GM12878 (cell line): ENCODE results near the gene GALNTL6. TPM values are rescaled to one million over a fixed set of nuclear protein-coding genes. Genes with fewer than 3 reads are reported as not detected.

Source experiments
- ATAC-seq: fragments of 200-7000 bp; cut with Tn5 transposase; 3 replicates; pipeline ENCODE4 v1.9.1; 2020; ENCODE audit warnings: mild to moderate bottlenecking, moderate library complexity
- BruUV-seq: library from RNA; stranded (reverse); fragments of 400-500 nt; replicated peaks from 2 replicates; lab custom pipeline; 2021; lab: Mats Ljungman, UMichigan
- CTCF ChIA-PET: fragments of 300-600 bp; sonication (Branson Sonifier 250); formaldehyde crosslinking; extraction: SDS; loops from one replicate; lab custom pipeline; 2021; ENCODE audit warnings: inconsistent platforms; lab: Yijun Ruan, JAX
- POLR2A ChIA-PET: fragments of 350-600 bp; formaldehyde crosslinking; extraction: SDS; loops from one replicate; lab custom pipeline; 2021; ENCODE audit warnings: inconsistent platforms; lab: Charles Lee
- RAD21 ChIA-PET: fragments of 300-600 bp; sonication (Branson Sonifier 250); formaldehyde crosslinking; loops from one replicate; lab custom pipeline; 2023; ENCODE audit warnings: antibody characterized with exemption; ENCODE audit not compliant: unreplicated experiment; lab: Charles Lee
- SMC1A ChIA-PET: fragments of 300-600 bp; sonication (Branson Sonifier 250); formaldehyde crosslinking; loops from one replicate; lab custom pipeline; 2023; ENCODE audit not compliant: unreplicated experiment, uncharacterized antibody; lab: Charles Lee
- DNase-seq: peaks from one replicate; pipeline ENCODE4 v3.0.0-alpha.2; 2011; ENCODE audit warnings: low read depth, low spot score
- FAIRE-seq: peaks from 3 replicates; lab custom pipeline; 2011; peaks lifted over from hg19 to GRCh38; lab: Jason Lieb, UNC
- H2AFZ ChIP-seq: 2 replicates; pipeline ENCODE4 v1.6.0; 2011; ENCODE audit warnings: low read depth, low read length, control low read depth; ENCODE audit not compliant: control insufficient read depth
- H3K27ac ChIP-seq: 2 replicates; pipeline ENCODE4 v1.5.1; 2011; ENCODE audit warnings: control low read depth; ENCODE audit not compliant: control insufficient read depth, insufficient read depth
- H3K27me3 ChIP-seq, 2 experiments: replicated peaks in 1 of 2; 2 replicates each; pipeline versions ENCODE4 v1.6.0 to v1.6.1; 2011; ENCODE audit warnings: low read length in 1 of 2; ENCODE audit not compliant: control insufficient read depth in 2 of 2, insufficient read depth in 2 of 2
- H3K36me3 ChIP-seq, 2 experiments: 2 replicates each; pipeline ENCODE4 v1.5.1; 2011; ENCODE audit warnings: low read length in 1 of 2; ENCODE audit not compliant: control insufficient read depth in 2 of 2, insufficient read depth in 2 of 2
- H3K4me1 ChIP-seq: 2 replicates; pipeline ENCODE4 v1.6.1; 2011; ENCODE audit warnings: mild to moderate bottlenecking, low read length, moderate library complexity, mixed read lengths; ENCODE audit not compliant: control insufficient read depth, insufficient read depth
- H3K4me2 ChIP-seq: 2 replicates; pipeline ENCODE4 v1.6.0; 2011; ENCODE audit warnings: control low read depth; ENCODE audit not compliant: control insufficient read depth, insufficient read depth
- H3K4me3 ChIP-seq: fragments of 200-600 bp; sonication (generic); 2 replicates; pipeline ENCODE4 v1.5.1; 2016
- H3K79me2 ChIP-seq: 2 replicates; pipeline ENCODE4 v1.6.0; 2011; ENCODE audit warnings: low read length; ENCODE audit not compliant: control insufficient read depth, insufficient read depth
- H3K9ac ChIP-seq: 2 replicates; pipeline ENCODE4 v1.8.0; 2011; ENCODE audit warnings: low read length, control low read depth, mixed read lengths; ENCODE audit not compliant: control insufficient read depth, insufficient read depth
- H3K9me3 ChIP-seq: replicated peaks from 3 replicates; pipeline ENCODE4 v1.5.1; 2011; ENCODE audit warnings: mild to moderate bottlenecking, low read length; ENCODE audit not compliant: control insufficient read depth, insufficient read depth
- H4K20me1 ChIP-seq: 2 replicates; pipeline ENCODE4 v1.6.0; 2011; ENCODE audit not compliant: control insufficient read depth, insufficient read depth
- EGR1 ChIP-seq, 2 experiments: IDR thresholded peaks; 1 replicate in 1 of 2; 2 replicates in 1 of 2; pipeline ENCODE4 v1.6.1; 2011 to 2012; ENCODE audit warnings: low read depth in 2 of 2, low read length in 2 of 2, borderline replicate concordance in 1 of 2, mild to moderate bottlenecking in 1 of 2, moderate library complexity in 1 of 2
- GATAD2B ChIP-seq: fragments of 450-650 bp; conservative IDR thresholded peaks from 2 replicates; pipeline ENCODE4 v1.6.1; 2017; ENCODE audit warnings: low read depth, mild to moderate bottlenecking, moderate library complexity
- IKZF2 ChIP-seq, 2 experiments: fragments of 450-650 bp; IDR thresholded peaks; 2 replicates each; pipeline ENCODE4 v1.6.1; 2017; ENCODE audit warnings: mild to moderate bottlenecking in 2 of 2, moderate library complexity in 2 of 2
- JUNB ChIP-seq: IDR thresholded peaks from 2 replicates; pipeline ENCODE4 v1.6.1; 2016; ENCODE audit warnings: antibody characterized with exemption, mild to moderate bottlenecking
- MTA2 ChIP-seq: fragments of 450-650 bp; IDR thresholded peaks from 2 replicates; pipeline ENCODE4 v1.6.1; 2016; ENCODE audit warnings: low read depth, mild to moderate bottlenecking, moderate library complexity
- MYC ChIP-seq: IDR thresholded peaks from 2 replicates; pipeline ENCODE4 v1.6.1; 2011; ENCODE audit warnings: mild to moderate bottlenecking, low read length, moderate library complexity, inconsistent platforms; ENCODE audit not compliant: insufficient read depth, insufficient replicate concordance, insufficient read length, severe bottlenecking
- RFX5 ChIP-seq: IDR thresholded peaks from 2 replicates; pipeline ENCODE4 v1.6.1; 2011; ENCODE audit warnings: low read depth, low read length, improper control_type of control experiment
- TAF1 ChIP-seq: IDR thresholded peaks from 2 replicates; pipeline ENCODE4 v1.6.1; 2011; ENCODE audit warnings: mild to moderate bottlenecking, low read depth, low read length, borderline replicate concordance
- ZNF384 ChIP-seq: IDR thresholded peaks from 2 replicates; pipeline ENCODE4 v1.6.1; 2012; ENCODE audit warnings: low read depth, mild to moderate bottlenecking, low read length, improper control_type of control experiment, borderline replicate concordance
- ZSCAN29 ChIP-seq: fragments of 450-650 bp; IDR thresholded peaks from 2 replicates; pipeline ENCODE4 v1.6.1; 2017; ENCODE audit warnings: mild to moderate bottlenecking, moderate library complexity
- WGBS: methylation state at CpG from one replicate; pipeline ENCODE4 v1.1.6; 2016; ENCODE audit warnings: low lambda C conversion rate; ENCODE audit not compliant: insufficient replicate concordance, insufficient coverage; ENCODE audit errors: missing lambda C conversion rate; 5-methylcytosine and 5-hydroxymethylcytosine counted together
- in situ Hi-C: fragments of 300-500 bp; cut with MboI; formaldehyde crosslinking; loops from 9 replicates; pipeline ENCODE4 v1.14.3; 2018; ENCODE audit warnings: mixed read lengths
- intact Hi-C: fragments of 100-400 bp; cut with micrococcal nuclease; formaldehyde crosslinking; loops from one replicate; pipeline ENCODE4 v1.14.2; 2022; ENCODE audit not compliant: unreplicated experiment
- polyA plus RNA-seq, 11 experiments: library from polyadenylated mRNA; depleted of rRNA in 4 of 11; unstranded in 6 of 11; stranded (reverse) in 5 of 11; fragments of >200 nt; fragmentation: Nextera tagmentation in 4 of 11; fragmentation: Illumina TruSeq in 1 of 11; extraction: Ambion mirVana in 4 of 11; extraction: Trizol in 1 of 11; gene quantifications; 1 replicate in 1 of 11; 2 replicates in 10 of 11; pipeline versions ENCODE4 v1.2.1 to v1.2.3, GENCODE V29; 2011 to 2016; ENCODE audit warnings: inconsistent platforms in 2 of 11, missing spikeins in 2 of 11, low read depth in 1 of 11
- total RNA-seq, 4 experiments: library from RNA; depleted of rRNA in 3 of 4; stranded (reverse); fragments of >200 nt in 3 of 4; fragmentation: Illumina TruSeq in 1 of 4; extraction: Trizol in 1 of 4; gene quantifications; 2 replicates each; pipeline versions ENCODE4 v1.2.1 to v1.2.3, GENCODE V29; 2013 to 2021

Gene GALNTL6
- total and polyA plus RNA-seq, 10 of the 15 experiments (the other 5 are each of a cell fraction or from before 2014, with no cell fraction given) = 0.01 to 0.29 TPM; not detected in 8

GRCh38 chr4:172786039-172786792 lies 973.0 kb downstream of the GALNTL6 start (continued):
- TF ChIP-seq RFX5 (no peak), TAF1 (no peak), MYC (no peak)

- POLR2A ChIA-PET = no interaction called here
- SMC1A ChIA-PET = no interaction called here
- H3K4me2 ChIP-seq = no peak overlapping the region
- H3K9me3 ChIP-seq = no peaks in the 10 kb centered on the region
- no peak for DNase-seq
- H3K36me3 ChIP-seq = no peaks in the 10 kb centered on the region
- H3K27me3 ChIP-seq = no peaks in the 10 kb centered on the region
- H2AFZ ChIP-seq = no peak overlapping the region
- H4K20me1 ChIP-seq = no peaks in the 10 kb centered on the region
- intact Hi-C loops (no loop called here), in situ Hi-C loops (no loop called here)
- no peak overlapping the region for H3K4me3 ChIP-seq
- H3K79me2 ChIP-seq = no peaks in the 10 kb centered on the region
- TF ChIP-seq ZNF384 (no peak), GATAD2B (no peak), JUNB (no peak), MTA2 (peak; percentile 55; the same call in 1 of the 2 replicates), ZSCAN29 (no peak), EGR1 (IDR thresholded peaks at IDR 0.05; ENCODE audit: borderline replicate concordance in 1 of 2, low read depth in 2 of 2, low read length in 2 of 2) (no peak), IKZF2 (IDR thresholded peaks at IDR 0.05) (0 out of 4 replicates have a peak, but pooled peaks of 1 of the 2 experiments have one; percentile 10)
- no peak overlapping the region for H3K27ac ChIP-seq
- no peaks in the 10 kb centered on the region for H3K4me1 ChIP-seq
- peak; percentile 38 for FAIRE-seq
- CTCF ChIA-PET = no interaction called here
- 0% methylated on average over 3 of the region's 3 CpGs for WGBS
- no peak overlapping the region for H3K9ac ChIP-seq
- BruUV-seq = no TSS peak
- peak; percentile 72 for ATAC-seq
- RAD21 ChIA-PET = no interaction called here
Observed at GRCh38 chr4:172787111-172787510, 973.9 kb downstream of the GALNTL6 start.
